ENCODE data around the gene ZEB2.

ZEB2 gene

GRCh38 chr2:144495227-144496091 is 24.5 kb downstream of the ZEB2 start:
- peaks cover 19% of the 10 kb centered on the region for H3K4me1 ChIP-seq (ENCODE audit: insufficient read depth, low read length)
- peaks cover 2% of the 10 kb centered on the region for H3K9me3 ChIP-seq (ENCODE audit: low read length)
- no peak overlapping the region for H3K4me3 ChIP-seq (ENCODE audit: low read length)
- H3K27me3 ChIP-seq (ENCODE audit: insufficient read depth, low read length): no peaks in the 10 kb centered on the region
- H2AFZ ChIP-seq (ENCODE audit: low read depth, low read length): no peak overlapping the region
- H3K36me3 ChIP-seq (ENCODE audit: insufficient read depth, low read length): peaks cover 41% of the 10 kb centered on the region

GRCh38 chr2:144493027-144493809 is 26.7 kb downstream of the ZEB2 start:
- Histone ChIP-seq H3K36me3 (ENCODE audit: insufficient read depth, low read length) (peaks cover 35% of the 10 kb centered on the region), H3K4me3 (ENCODE audit: low read length) (no peak overlapping the region), H3K9me3 (ENCODE audit: low read length) (peaks cover 2% of the 10 kb centered on the region), H2AFZ (ENCODE audit: low read depth, low read length) (no peak overlapping the region), H3K4me1 (ENCODE audit: insufficient read depth, low read length) (peaks cover 24% of the 10 kb centered on the region), H3K27me3 (ENCODE audit: insufficient read depth, low read length) (no peaks in the 10 kb centered on the region)

GRCh38 chr2:144490857-144491256 is 29.1 kb downstream of the ZEB2 start:
- H3K9me3 ChIP-seq (ENCODE audit: low read length): peaks cover 2% of the 10 kb centered on the region
- no peak overlapping the region for H2AFZ ChIP-seq (ENCODE audit: low read depth, low read length)
- peaks cover 20% of the 10 kb centered on the region for H3K4me1 ChIP-seq (ENCODE audit: insufficient read depth, low read length)
- no peak overlapping the region for H3K4me3 ChIP-seq (ENCODE audit: low read length)
- H3K36me3 ChIP-seq (ENCODE audit: insufficient read depth, low read length): peaks cover 35% of the 10 kb centered on the region
- no peaks in the 10 kb centered on the region for H3K27me3 ChIP-seq (ENCODE audit: insufficient read depth, low read length)

GRCh38 chr2:144490017-144490416 is 29.9 kb downstream of the ZEB2 start:
- H3K4me1 ChIP-seq (ENCODE audit: insufficient read depth, low read length): peaks cover 12% of the 10 kb centered on the region
- peaks cover 2% of the 10 kb centered on the region for H3K9me3 ChIP-seq (ENCODE audit: low read length)
- no peak overlapping the region for H3K4me3 ChIP-seq (ENCODE audit: low read length)
- H3K36me3 ChIP-seq (ENCODE audit: insufficient read depth, low read length): peaks cover 40% of the 10 kb centered on the region
- H2AFZ ChIP-seq (ENCODE audit: low read depth, low read length): no peak overlapping the region
- no peaks in the 10 kb centered on the region for H3K27me3 ChIP-seq (ENCODE audit: insufficient read depth, low read length)

GRCh38 chr2:144489315-144489916 is 30.5 kb downstream of the ZEB2 start:
- H3K9me3 ChIP-seq (ENCODE audit: low read length): peaks cover 2% of the 10 kb centered on the region
- peaks cover 6% of the 10 kb centered on the region for H3K4me1 ChIP-seq (ENCODE audit: insufficient read depth, low read length)
- H3K27me3 ChIP-seq (ENCODE audit: insufficient read depth, low read length): no peaks in the 10 kb centered on the region
- no peak overlapping the region for H2AFZ ChIP-seq (ENCODE audit: low read depth, low read length)
- H3K36me3 ChIP-seq (ENCODE audit: insufficient read depth, low read length): peaks cover 40% of the 10 kb centered on the region
- no peak overlapping the region for H3K4me3 ChIP-seq (ENCODE audit: low read length)

GRCh38 chr2:144484201-144484948 is 35.5 kb downstream of the ZEB2 start:
- H3K27me3 ChIP-seq (ENCODE audit: insufficient read depth, low read length): no peaks in the 10 kb centered on the region
- no peaks in the 10 kb centered on the region for H3K9me3 ChIP-seq (ENCODE audit: low read length)
- H3K36me3 ChIP-seq (ENCODE audit: insufficient read depth, low read length): peaks cover 15% of the 10 kb centered on the region
- no peak overlapping the region for H2AFZ ChIP-seq (ENCODE audit: low read depth, low read length)
- H3K4me1 ChIP-seq (ENCODE audit: insufficient read depth, low read length): peaks cover 34% of the 10 kb centered on the region
- no peak overlapping the region for H3K4me3 ChIP-seq (ENCODE audit: low read length)

GRCh38 chr2:144481666-144482065 is 38.3 kb downstream of the ZEB2 start:
- no peak overlapping the region for H2AFZ ChIP-seq (ENCODE audit: low read depth, low read length)
- H3K36me3 ChIP-seq (ENCODE audit: insufficient read depth, low read length): peaks cover 20% of the 10 kb centered on the region
- H3K4me1 ChIP-seq (ENCODE audit: insufficient read depth, low read length): peaks cover 54% of the 10 kb centered on the region
- H3K9me3 ChIP-seq (ENCODE audit: low read length): no peaks in the 10 kb centered on the region
- H3K4me3 ChIP-seq (ENCODE audit: low read length): no peak overlapping the region
- H3K27me3 ChIP-seq (ENCODE audit: insufficient read depth, low read length): no peaks in the 10 kb centered on the region

- H3K4me1 ChIP-seq (ENCODE audit: insufficient read depth, low read length): peaks cover 58% of the 10 kb centered on the region
- H2AFZ ChIP-seq (ENCODE audit: low read depth, low read length): no peak overlapping the region
- H3K27me3 ChIP-seq (ENCODE audit: insufficient read depth, low read length): no peaks in the 10 kb centered on the region
- H3K36me3 ChIP-seq (ENCODE audit: insufficient read depth, low read length): peaks cover 24% of the 10 kb centered on the region
- no peak overlapping the region for H3K4me3 ChIP-seq (ENCODE audit: low read length)
- H3K9me3 ChIP-seq (ENCODE audit: low read length): no peaks in the 10 kb centered on the region
Measured at GRCh38 chr2:144481109-144481508, 38.8 kb downstream of the ZEB2 start.

- H3K9me3 ChIP-seq (ENCODE audit: low read length): no peaks in the 10 kb centered on the region
- no peak overlapping the region for H2AFZ ChIP-seq (ENCODE audit: low read depth, low read length)
- H3K4me1 ChIP-seq (ENCODE audit: insufficient read depth, low read length): peaks cover 62% of the 10 kb centered on the region
- no peak overlapping the region for H3K4me3 ChIP-seq (ENCODE audit: low read length)
- H3K27me3 ChIP-seq (ENCODE audit: insufficient read depth, low read length): no peaks in the 10 kb centered on the region
- peaks cover 17% of the 10 kb centered on the region for H3K36me3 ChIP-seq (ENCODE audit: insufficient read depth, low read length)
Measured at GRCh38 chr2:144480285-144480684, 39.6 kb downstream of the ZEB2 start.

- H3K4me3 ChIP-seq (ENCODE audit: low read length): no peak overlapping the region
- no peak overlapping the region for H2AFZ ChIP-seq (ENCODE audit: low read depth, low read length)
- H3K27me3 ChIP-seq (ENCODE audit: insufficient read depth, low read length): no peaks in the 10 kb centered on the region
- H3K4me1 ChIP-seq (ENCODE audit: insufficient read depth, low read length): peaks cover 62% of the 10 kb centered on the region
- no peaks in the 10 kb centered on the region for H3K9me3 ChIP-seq (ENCODE audit: low read length)
- H3K36me3 ChIP-seq (ENCODE audit: insufficient read depth, low read length): peaks cover 19% of the 10 kb centered on the region
Measured at GRCh38 chr2:144479659-144480058, 40.3 kb downstream of the ZEB2 start.

- no peak overlapping the region for H3K4me3 ChIP-seq (ENCODE audit: low read length)
- H3K9me3 ChIP-seq (ENCODE audit: low read length): no peaks in the 10 kb centered on the region
- no peak overlapping the region for H2AFZ ChIP-seq (ENCODE audit: low read depth, low read length)
- H3K36me3 ChIP-seq (ENCODE audit: insufficient read depth, low read length): peaks cover 19% of the 10 kb centered on the region
- H3K27me3 ChIP-seq (ENCODE audit: insufficient read depth, low read length): no peaks in the 10 kb centered on the region
- H3K4me1 ChIP-seq (ENCODE audit: insufficient read depth, low read length): peaks cover 62% of the 10 kb centered on the region
Measured at GRCh38 chr2:144479138-144479537, 40.8 kb downstream of the ZEB2 start.

GRCh38 chr2:144477957-144478311 is 42.0 kb downstream of the ZEB2 start:
- H3K9me3 ChIP-seq (ENCODE audit: low read length): no peaks in the 10 kb centered on the region
- H3K36me3 ChIP-seq (ENCODE audit: insufficient read depth, low read length): peaks cover 28% of the 10 kb centered on the region
- H3K4me3 ChIP-seq (ENCODE audit: low read length): no peak overlapping the region
- no peaks in the 10 kb centered on the region for H3K27me3 ChIP-seq (ENCODE audit: insufficient read depth, low read length)
- peaks cover 62% of the 10 kb centered on the region for H3K4me1 ChIP-seq (ENCODE audit: insufficient read depth, low read length)
- H2AFZ ChIP-seq (ENCODE audit: low read depth, low read length): no peak overlapping the region
